AG04449 (cell line): ENCODE data around the gene C19orf85.

Experiments used
- CTCF ChIA-PET: fragments of 350-600 bp; formaldehyde crosslinking; extraction: SDS; loops from one replicate; lab custom pipeline; 2021; ENCODE audit warnings: antibody characterized with exemption; lab: Yijun Ruan, JAX
- POLR2A ChIA-PET: fragments of 400-600, 350-600 bp; formaldehyde crosslinking; extraction: SDS; loops from one replicate; lab custom pipeline; 2020; ENCODE audit warnings: antibody characterized with exemption, inconsistent platforms; lab: Yijun Ruan, JAX
- DNase-seq: peaks from one replicate; pipeline ENCODE4 v3.0.0-alpha.2; 2010; ENCODE audit warnings: low read depth, low spot score
- H3K4me3 ChIP-seq: 2 replicates; pipeline ENCODE4 v1.5.1; 2011; ENCODE audit warnings: low read depth, mild to moderate bottlenecking, control low read depth, low read length
- CTCF ChIP-seq: IDR thresholded peaks from one replicate; pipeline ENCODE4 v1.5.1; 2011; ENCODE audit warnings: mild to moderate bottlenecking, moderate library complexity, low read length, control low read depth, inconsistent platforms; ENCODE audit not compliant: insufficient read depth; ENCODE audit errors: missing control alignments

C19orf85 gene

GRCh38 chr19:55479451-55480230, 15.1 kb upstream of the C19orf85 start:
- DNase-seq, result no peak
- ChIA-PET POLR2A (no interaction called here), CTCF (interaction anchor here (1.4 to 5.9 kb wide), 3 partner anchors 11 to 24 kb away, joined by 3 to 90 read pairs (median 6); no protein-coding TSS in a partner anchor)

GRCh38 chr19:55479045-55479444, 14.5 kb upstream of the C19orf85 start:
- no peak for TF ChIP-seq CTCF
- POLR2A ChIA-PET, result interaction anchor here (0.6 to 3.2 kb wide), 2 partner anchors 8 to 36 kb away, joined by 3 to 44 read pairs; partner anchors contain the start of genes NAT14 and SSC5D
- H3K4me3 ChIP-seq, result no peak overlapping the region
- no peak for DNase-seq
- CTCF ChIA-PET, result interaction anchor here (1.4 to 5.9 kb wide), 3 partner anchors 12 to 25 kb away, joined by 3 to 90 read pairs (median 6); no protein-coding TSS in a partner anchor

More at GRCh38 chr19:55479451-55480230, 15.1 kb upstream of the C19orf85 start:
- TF ChIP-seq CTCF, result no peak
- H3K4me3 ChIP-seq, result no peak overlapping the region

DNA sequence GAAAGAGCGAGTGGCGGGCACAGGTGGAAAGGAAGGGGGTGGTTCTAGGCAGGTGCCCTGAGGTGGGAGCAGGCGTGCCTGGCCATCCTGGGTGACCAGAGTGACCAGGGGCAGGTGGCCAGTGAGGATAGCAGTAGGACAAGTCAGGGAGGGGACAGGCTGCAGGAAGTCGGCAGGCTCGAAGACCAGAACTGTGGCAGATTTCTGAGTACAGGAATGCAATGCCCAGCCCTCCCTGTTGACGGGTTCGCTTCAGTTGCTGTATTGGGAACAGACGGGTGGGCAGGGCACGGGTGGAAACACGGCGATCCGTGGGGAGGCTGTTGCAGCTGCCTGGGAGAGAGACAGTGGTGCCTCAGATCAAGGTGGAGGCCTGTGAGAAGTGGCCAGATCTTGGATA, 13.8 kb upstream of the C19orf85 start:
- ChIA-PET CTCF (interaction anchor here (1.4 to 5.9 kb wide), 2 partner anchors 11 to 12 kb away, joined by 3 to 90 read pairs; no protein-coding TSS in a partner anchor), POLR2A (interaction anchor here (0.6 to 3.2 kb wide), 2 partner anchors 8 to 37 kb away, joined by 3 to 44 read pairs; partner anchors contain the start of genes NAT14 and SSC5D)
- no peak for DNase-seq
- H3K4me3 ChIP-seq, result no peak overlapping the region
- no peak for TF ChIP-seq CTCF

GRCh38 chr19:55477905-55478304, 13.4 kb upstream of the C19orf85 start:
- TF ChIP-seq CTCF, result no peak
- POLR2A ChIA-PET, result interaction anchor here (3.2 kb wide), 1 partner anchor 9 kb away, joined by 44 read pairs; the partner anchor contains the start of genes NAT14 and SSC5D
- DNase-seq, result no peak
- H3K4me3 ChIP-seq, result peak overlapping the region; percentile 71
- CTCF ChIA-PET, result interaction anchor here (1.0 to 5.9 kb wide), 5 partner anchors 10 to 154 kb away, joined by 3 to 90 read pairs (median 5); partner anchors contain the start of gene SSC5D

- no peak for TF ChIP-seq CTCF
- ChIA-PET CTCF (interaction anchor here (0.8 to 5.9 kb wide), 9 partner anchors 9 to 335 kb away, joined by 3 to 90 read pairs (median 5); partner anchors contain the start of genes SSC5D and ZNF865), POLR2A (interaction anchor here (0.8 to 3.2 kb wide), 7 partner anchors 9 to 217 kb away, joined by 3 to 44 read pairs (median 9); partner anchors contain the start of genes ISOC2, NAT14, PPP6R1 and SSC5D)
- peak within 1 kb of the TSS; percentile 71 for H3K4me3 ChIP-seq
- peak; percentile 77 for DNase-seq
Observed at GRCh38 chr19:55476100-55476775, 11.7 kb upstream of the C19orf85 start, which contains the start of gene ZNF628. TSS of gene ZNF628 (plus strand) at chr19:55476617. CDS start at chr19:55479911, 3,294 bp downstream.
